ENCODE results near the gene ERRFI1.

DNA sequence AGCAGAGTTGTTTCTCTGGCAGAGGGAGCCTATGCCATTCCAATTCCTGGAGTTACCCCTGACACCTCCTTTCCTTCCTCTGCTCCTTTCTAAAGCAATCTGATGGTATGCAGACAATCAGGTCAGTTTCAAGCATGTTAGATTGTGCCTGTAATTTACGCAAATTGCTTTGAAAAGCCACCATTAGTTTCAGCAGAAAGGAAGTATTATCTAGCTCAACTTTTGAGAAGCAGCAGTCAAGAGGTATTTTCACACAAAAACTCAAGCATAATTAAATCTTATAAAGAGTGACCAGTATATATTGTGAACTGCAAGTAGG, 2.2 kb downstream of the ERRFI1 start:
- TF ChIP-seq MYC (IDR thresholded peaks at IDR 0.05; ENCODE audit: low read depth, low read length) (no peak), POLR2A (IDR thresholded peaks at IDR 0.05; ENCODE audit: extremely low read depth, insufficient read length) (no peak)
- TF ChIP-seq, protein P1, sequence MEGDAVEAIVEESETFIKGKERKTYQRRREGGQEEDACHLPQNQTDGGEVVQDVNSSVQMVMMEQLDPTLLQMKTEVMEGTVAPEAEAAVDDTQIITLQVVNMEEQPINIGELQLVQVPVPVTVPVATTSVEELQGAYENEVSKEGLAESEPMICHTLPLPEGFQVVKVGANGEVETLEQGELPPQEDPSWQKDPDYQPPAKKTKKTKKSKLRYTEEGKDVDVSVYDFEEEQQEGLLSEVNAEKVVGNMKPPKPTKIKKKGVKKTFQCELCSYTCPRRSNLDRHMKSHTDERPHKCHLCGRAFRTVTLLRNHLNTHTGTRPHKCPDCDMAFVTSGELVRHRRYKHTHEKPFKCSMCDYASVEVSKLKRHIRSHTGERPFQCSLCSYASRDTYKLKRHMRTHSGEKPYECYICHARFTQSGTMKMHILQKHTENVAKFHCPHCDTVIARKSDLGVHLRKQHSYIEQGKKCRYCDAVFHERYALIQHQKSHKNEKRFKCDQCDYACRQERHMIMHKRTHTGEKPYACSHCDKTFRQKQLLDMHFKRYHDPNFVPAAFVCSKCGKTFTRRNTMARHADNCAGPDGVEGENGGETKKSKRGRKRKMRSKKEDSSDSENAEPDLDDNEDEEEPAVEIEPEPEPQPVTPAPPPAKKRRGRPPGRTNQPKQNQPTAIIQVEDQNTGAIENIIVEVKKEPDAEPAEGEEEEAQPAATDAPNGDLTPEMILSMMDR (IDR thresholded peaks at IDR 0.05; ENCODE audit: low read depth, low read length): no peak
- TF ChIP-seq, protein P2, sequence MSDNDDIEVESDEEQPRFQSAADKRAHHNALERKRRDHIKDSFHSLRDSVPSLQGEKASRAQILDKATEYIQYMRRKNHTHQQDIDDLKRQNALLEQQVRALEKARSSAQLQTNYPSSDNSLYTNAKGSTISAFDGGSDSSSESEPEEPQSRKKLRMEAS (IDR thresholded peaks at IDR 0.05; ENCODE audit: low read depth, low read length): no peak

Measured in NB4 (cell line).